HG03175 (cell line): ENCODE results near the gene TMTC2.

Experiments used
- ATAC-seq: cut with Tn5 transposase; IDR thresholded peaks from one replicate; pipeline ENCODE4 v1.9.1; 2021; ENCODE audit warnings: mild to moderate bottlenecking, moderate library complexity; ENCODE audit not compliant: unreplicated experiment

TMTC2 gene

DNA sequence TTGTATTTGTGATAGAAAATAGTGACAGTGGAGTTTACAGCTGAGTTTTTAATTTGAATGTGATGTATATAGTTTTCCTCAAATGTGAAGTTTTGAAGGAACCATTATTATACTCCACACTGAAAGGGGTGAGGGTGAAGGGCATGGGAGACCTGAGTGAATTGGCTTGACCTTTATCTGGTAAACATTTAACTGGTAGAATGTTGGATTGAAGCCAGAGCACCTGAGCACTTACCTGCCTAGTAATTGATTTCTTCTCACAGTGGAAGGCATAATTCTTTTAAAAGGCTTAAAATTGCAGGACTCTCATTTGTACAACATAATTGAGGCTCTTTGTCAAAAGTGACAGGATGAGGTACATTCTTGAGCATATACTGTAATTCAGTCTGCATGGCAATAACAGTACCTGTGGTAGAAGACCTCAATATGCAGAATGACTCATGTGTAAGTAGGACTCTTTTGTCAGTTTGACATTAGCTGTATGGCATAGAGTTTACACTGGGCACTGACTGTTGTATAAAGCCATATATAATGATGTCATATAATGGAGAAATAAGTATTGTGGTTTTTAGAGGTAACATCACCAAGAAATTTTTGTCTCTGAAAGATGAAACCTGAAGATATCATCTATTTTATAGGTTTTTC lies 309.6 kb downstream of the TMTC2 start:
- peak; percentile 80 for ATAC-seq

DNA sequence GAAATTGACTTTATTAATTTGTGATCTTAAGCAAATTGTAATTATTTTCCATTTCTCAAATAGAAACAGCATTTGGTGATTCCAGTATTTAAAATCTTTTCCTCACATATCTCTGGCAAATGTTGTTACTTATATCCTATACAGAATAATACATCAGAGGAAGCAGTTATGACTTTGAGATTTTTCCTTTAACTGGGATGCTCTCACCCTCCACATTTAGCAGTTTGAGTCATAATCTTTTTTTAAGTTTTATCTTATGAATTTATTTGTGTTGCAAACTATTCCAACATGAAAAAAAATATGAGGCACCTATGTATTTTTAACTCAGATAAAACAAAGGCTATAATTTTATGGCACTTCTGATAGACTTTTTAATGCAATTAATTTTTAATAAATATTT lies 311.8 kb downstream of the TMTC2 start:
- no peak for ATAC-seq

DNA sequence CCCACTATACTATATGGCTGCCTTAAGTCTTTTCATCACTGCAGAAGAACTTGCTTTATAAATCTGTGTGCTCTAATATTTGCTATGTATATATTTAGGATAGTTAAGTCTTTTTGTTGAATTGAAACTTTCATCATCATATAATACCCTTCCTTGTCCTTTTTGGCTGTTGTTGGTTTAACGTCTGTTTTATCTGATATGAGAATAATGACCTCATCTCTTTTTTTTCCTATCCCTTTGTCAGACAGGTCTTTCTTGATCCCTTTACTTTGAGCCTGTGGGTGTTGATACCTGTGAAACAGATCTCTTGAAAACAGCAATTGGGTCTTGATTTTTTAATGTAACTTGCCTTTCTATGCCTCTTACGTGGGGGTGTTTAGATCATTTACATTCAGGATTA lies 316.3 kb downstream of the TMTC2 start:
- ATAC-seq: no peak

DNA sequence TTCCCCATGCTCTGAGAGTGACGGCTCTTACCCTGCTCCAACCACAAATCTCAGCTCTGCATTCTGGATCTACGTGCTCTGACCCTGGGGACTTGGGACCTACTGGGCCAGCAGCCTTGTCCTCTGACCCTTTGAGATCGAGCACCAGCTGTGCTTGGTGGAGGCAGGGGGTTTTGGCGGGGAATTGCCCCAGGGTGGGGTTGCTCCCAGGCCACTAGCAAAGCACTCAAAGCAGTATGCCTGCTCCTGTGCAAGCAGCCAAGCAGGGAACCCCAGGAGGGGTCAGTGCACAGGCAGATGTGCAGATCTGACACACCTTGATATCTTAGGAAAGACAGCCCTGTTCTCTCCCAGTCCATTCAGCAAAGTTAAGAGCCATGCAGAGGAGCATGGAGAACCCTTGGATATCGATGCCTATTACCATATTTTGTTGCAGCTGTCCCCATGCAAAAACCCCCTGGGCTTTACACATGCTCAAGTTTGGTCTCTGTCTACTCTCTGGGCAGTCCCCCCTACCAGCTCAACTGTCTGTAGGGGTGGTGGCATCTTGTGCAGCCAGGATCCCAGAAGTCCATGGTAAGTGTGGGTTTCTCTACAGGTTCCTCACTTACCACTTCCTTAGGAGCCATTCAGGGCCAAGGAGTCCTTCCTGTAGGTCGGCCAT lies 319.0 kb downstream of the TMTC2 start:
- ATAC-seq: no peak

DNA sequence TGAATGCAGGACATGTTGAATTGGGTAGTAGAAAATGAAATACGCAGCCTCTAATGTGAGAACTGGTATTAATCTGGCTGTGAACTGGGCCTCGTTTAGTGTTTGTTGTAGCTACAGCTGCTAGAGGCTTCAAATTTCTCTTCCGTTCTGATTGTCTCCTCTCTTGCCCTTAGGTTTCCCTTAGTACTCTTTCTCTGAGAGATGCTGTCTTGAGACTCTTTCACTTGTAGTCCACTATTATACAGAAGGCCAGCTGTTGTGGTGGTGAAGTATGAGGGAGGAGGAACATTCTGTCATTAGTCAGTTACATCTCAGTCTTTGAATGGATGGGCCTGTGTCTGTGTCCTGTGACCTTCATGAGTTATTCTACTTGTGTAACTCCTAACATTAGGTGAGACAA lies 322.0 kb downstream of the TMTC2 start:
- no peak for ATAC-seq

DNA sequence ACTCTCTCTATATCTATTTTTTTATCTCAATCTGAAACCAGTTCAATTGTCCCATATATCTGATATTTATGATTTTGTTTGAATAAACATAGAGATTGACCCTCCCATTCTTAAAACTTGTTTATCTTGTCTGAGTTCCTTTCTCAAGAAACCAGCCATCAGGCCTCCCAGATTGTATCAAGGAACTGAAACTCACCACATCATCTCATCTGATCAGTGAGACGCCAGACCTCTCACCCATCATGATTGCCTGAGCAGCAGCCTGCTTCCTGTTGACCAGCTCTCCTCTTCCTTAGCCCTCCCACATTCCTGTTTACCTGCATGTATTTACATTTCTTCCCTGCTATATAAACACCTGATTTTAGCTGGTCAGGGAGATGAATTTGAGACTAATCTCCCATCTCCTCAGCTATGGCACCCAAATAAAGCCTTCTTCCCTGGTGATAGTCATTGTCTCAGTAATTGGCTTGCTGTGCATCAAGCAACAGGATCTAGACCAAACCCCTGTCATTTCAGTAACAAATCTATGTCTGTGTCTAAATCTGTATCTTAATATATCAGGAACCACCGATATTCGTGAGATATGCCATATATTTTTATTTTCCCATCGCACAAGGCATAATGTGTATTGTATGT lies 323.6 kb downstream of the TMTC2 start:
- no peak for ATAC-seq

DNA sequence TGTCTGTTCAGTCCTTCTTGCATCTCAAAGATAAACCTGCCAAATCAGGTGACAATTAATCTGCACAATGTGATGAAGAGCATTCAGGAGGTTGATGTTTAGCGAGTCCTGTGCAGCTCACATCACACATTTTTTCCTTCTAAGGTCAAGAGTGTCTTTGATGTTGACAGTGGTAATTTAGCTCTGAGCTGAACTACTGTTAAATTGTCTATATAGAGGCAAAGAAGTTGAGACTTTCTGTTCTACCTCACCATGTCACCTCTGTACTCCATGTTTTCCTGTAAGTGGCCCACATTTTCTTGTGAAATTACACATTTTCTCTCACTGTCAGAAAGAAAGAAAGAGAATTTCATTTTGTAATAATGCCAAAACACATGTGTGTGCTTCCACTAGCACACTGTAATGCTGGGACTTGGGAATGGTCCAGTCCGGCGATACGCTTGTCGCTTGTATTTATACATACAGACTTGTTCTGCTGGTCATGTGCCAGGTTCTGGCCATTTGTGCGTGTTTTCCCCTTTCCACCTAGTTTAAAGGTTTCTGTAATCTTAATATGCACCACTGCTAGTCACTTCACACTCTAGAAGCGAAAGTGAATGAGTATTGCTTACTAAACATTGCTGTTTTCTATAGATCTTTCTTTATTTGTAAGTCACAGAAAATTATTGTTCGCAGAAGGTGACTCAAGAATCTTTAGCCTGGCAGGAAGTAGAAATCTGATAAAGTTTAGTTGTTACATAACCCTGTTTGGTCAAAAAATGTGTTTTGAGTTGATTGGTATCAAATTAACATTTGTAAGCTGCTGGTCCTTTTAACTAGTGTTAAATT lies 328.9 kb downstream of the TMTC2 start:
- ATAC-seq: no peak

DNA sequence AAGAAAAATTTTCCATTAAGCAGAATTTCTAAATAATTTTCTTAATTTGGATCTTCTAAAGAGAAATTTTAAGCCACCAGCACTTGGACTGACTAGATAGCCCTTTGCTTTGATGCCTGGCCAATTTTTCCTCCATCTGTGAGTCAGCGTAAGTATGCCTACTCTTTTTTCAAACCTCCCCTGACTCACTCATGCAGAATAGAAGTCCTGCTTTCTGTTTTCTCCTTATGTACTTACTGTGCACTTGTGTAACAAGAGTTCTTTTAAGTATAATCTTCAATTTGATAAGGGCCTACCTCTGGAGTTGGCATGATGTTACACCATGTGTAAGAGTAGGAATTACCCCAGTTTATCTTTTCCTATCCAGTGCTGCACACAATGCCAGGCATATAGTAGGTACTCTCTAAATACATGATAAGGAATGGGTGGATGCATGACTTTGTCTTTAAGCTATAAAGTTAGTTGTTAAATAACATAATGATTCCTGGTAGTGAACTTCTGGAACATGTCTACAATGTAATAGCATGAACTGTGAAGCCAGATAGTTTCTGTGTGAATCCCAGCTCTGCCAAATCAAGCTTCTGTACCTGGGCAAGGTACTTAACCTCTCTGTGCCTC lies 329.6 kb downstream of the TMTC2 start:
- ATAC-seq: no peak

DNA sequence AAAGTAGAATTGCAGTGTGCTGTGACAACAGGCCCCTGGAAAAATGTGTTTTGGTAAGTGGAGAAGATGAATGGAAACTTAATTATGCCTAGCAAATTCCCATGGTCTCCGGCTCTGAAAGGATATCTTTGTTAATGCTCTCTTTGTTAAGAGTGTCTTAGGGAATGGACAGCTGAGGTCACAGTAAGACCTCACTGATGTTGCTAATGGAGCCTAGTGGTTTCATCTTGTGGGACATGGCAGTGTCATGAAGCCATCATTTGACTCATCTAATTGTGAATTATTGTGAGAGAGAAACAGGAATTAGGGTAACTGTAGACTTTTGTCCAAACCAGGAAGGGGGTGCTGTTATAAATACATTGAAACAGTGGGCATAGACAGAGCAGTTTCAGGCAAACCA lies 330.3 kb downstream of the TMTC2 start:
- ATAC-seq: no peak

DNA sequence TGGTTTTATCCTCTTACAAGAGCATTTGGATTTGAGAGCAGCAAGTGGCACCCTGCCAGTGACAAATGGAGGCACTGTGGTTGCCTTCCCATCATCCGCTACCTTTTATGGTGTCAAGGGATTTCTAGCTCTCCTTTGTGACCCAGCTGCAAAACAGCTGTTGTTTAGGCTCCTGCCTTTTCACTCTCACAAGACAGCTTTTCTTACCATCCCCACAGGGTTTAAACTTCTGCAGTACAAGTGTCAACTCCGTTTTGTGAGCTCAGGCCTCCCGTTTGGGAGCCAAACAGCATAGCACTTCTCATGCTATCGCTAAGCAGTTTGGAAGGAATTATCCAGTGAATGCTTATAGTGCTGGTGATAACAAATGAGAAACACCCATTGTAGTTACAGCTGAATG lies 331.4 kb downstream of the TMTC2 start:
- ATAC-seq: no peak

DNA sequence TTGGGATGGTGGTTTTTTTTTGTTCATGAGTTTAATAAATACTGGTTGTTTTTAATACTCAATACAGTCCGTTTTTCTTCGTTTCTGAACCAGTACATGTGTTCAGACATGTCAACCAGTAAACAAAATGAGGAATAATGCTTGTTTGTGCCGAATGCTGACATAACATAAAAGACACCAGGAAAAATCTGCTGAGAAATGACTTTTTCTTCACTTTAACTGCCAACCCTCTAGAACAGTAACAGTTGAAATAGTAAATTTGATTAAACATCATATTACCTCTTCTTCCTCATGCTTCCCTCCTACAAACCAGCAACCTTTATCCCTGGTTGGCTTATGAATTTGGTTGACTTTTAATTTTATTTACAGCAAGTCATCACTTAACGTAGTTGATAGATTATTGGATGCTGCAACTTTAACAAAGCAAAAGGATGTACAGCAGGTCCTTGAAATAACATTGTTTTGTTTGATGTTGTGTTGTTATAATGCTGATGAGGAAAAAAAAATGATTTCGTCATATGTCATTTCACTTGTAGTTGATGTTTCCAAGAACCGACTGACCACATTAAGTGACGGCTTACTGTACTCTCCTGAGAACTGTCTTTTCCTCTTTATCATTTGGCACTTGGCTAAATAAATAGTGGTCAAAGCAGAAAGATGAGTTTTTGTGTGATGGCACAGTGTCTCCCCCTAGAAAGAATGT lies 340.5 kb downstream of the TMTC2 start:
- ATAC-seq: no peak

DNA sequence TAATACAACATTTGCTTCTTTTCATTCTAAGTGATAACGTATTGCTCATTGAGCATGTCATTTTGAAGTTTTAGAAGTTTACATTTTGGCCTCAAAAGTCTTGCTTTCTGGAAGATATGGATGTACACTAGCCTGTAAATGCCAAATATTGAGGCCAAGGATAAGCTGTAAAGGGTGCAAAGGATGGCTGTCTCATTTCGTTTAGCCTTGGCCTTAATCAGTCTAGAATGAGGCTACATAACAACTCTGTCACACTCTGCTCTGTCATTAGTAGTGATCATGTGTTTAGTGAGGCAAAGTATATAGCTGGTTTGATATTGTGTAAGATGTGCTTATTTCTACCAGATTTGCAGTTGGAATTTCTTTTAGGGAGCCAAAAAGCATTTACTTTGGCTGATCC lies 344.5 kb downstream of the TMTC2 start:
- ATAC-seq: no peak

DNA sequence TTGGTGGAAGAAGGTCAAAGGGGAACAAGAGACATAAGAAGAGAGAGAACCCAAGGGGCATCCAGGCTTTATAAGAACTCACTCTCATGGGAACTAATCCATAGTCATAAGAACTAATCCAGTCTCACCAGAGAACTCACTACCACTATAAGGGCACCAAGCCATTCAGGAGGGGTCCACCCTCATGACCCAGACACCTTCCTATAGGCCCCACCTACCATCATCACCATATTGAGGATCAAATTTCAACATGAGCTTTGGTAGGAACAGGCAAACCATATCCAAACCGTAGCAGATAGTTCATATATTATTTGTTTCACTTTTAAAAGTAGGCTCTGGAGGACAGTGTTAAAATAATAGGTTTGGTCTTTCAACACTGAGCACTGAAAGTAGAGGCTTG lies 350.1 kb downstream of the TMTC2 start:
- no peak for ATAC-seq

DNA sequence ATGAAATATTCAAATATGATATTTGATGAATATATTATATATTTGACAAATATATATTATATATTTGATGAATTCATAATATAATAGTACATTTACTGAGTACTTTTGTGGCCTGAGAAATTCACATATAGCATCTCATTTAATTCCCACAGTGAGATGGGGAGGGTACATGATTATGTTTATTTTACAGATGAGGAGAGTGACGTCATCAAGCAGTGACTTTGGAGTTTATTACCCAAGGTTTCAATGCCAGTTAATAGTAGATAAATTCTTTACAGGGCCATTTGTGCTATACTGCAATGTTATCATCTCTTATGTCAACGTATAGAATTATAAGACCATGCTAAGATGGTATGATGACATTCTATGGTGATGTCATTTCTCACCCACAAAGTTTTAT lies 352.7 kb downstream of the TMTC2 start:
- no peak for ATAC-seq

DNA sequence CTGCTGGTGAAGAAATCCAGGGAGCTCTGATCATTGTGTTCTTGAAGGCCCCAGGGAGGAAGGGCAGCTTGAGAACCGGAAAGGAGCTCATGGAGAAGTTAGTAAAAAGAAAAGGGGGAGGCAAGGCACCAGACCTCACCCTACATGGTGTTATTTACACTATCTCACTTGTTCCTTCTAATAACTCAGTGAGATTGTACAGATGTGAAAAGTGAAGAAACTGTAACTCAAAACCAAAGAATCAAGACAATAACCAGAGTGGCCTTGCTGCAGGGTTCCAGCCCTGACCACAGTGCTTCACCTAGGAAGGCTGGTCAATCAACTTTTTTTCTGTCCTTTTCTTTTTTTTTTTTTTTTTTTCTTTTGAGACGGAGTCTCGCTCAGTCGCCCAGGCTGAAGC lies 353.6 kb downstream of the TMTC2 start:
- ATAC-seq: no peak

DNA sequence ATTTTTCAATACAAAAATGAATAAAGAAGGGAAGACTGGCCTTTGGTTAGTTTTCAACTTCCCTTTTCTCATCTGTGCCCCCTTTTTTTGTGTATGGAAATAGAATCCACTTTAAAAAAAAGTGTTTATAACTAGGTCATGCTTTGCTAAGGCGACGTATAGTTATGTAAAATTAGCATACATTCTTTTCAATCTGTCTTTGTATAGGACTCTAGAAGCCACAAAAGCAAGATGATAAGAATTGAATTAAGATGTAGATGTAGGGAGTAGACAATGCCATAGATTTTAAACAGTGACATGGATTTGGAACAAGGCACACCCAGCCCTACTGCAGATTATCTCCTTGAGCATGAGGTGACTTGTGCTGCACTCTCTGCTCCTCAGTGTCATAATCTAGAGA lies 354.3 kb downstream of the TMTC2 start:
- no peak for ATAC-seq

DNA sequence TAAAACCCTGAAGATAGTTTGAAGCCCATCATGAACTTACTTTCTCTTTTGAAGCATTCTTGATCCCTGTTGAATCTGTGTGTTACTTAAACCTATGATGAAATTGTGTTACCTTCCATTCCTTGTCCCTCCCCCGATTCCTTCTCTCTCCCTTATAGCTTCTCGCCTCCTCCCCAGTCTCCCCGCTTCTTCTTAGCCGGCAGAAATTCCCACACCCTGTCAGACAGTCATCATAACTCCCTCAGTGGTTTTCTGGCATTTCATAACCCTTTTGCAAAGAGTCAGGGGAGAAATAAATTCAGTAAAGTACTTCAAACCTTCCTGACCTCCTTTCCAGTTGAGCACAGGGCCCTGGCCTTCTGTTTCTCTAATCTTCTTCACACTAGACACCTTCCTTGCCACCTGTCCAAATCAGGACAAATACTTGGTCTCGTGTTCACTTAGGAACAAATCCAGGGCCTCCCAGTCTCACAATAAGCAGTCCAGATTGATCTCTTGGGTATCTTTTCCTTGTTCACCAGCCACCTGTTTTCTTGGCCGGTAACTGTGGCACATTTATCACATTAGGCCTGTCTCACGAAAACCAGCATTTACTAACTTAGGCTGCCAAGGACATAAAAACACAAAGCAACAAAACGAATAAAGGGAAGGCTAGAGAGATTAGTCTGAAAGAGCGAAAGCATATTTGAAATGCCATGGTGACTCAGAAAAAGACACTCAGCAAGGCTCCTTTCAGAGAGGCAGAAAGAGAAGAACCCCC lies 355.9 kb downstream of the TMTC2 start:
- ATAC-seq: no peak

DNA sequence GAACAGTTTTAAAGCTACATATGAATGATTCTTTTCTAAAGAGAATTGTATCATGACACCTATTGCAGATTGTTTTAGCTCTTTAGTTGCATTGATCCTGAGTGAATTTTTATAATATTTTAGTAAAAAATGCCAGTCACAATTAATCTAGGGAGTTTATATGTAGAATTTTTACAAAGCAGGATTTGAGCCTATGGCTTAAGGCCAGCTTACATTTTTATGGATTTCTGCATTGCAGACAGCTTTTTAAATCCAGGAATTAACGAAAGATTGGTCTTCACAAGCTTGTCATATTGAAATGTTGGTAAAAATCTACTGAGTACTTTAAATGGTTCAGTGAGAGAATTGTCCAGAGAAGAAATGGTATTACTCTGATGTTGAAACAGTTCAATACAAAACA lies 358.0 kb downstream of the TMTC2 start:
- no peak for ATAC-seq

DNA sequence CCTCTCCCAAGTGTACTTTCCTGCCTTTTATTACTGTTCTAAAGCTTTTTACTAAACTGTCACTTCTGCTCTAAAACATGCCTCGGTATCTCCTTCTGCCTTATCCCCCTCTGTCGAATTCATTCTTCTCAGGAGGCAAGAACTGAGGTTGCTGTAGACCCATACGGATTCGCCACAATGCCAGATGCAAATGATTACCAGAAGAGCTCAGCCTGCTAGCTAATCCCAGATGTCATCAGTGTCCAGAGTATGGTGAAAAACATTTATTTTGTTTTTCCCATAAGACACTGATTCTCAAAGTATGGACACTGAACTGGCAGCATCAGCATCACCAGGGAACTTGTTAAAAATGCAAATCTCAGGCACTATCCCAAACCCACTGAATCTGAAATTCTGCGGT lies 359.3 kb downstream of the TMTC2 start:
- ATAC-seq: no peak

DNA sequence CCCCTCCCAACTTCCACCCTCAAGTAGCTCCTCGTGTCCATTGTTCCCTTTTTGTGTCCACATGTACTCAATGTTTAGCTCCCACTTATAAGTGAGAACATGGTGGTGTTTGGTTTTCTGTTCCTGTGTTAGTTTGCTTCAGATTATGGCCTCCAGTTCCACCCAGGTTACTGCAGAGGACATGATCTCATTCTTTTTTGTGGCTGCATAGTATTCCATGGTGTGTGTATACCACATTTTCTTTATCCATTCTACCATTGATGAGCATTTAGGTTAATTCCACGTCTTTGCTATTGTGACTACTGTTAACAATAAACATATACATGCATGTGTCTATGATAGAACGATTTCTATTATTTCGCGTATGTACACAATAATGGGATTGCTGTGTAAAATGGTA lies 362.6 kb downstream of the TMTC2 start:
- no peak for ATAC-seq
